NOMO-1 treated with DMSO at 0.1 percent for 48 hours (cell line): Measurements from ENCODE around the gene DNAJB1.
"Not testable (repeated sequence)": the region's sequence is repeated elsewhere in the genome, so short reads cannot be mapped to it uniquely, and the experiment has no call there.

Source experiments
- DNase-seq: peaks from one replicate; lab custom pipeline; 2025; ENCODE audit not compliant: unreplicated experiment; lab: John Stamatoyannopoulos, UW

DNAJB1 gene

GRCh38 chr19:14517840-14518505 is at the start of gene DNAJB1:
DNAJB1 (minus strand) TSS chr19:14518397; CDS start chr19:14518349, 48 bp downstream.
- peak; percentile 75 for DNase-seq

GRCh38 chr19:14567079-14567478 is 48.9 kb upstream of the DNAJB1 start:
- DNase-seq: no peak

- no peak for DNase-seq
Measured at GRCh38 chr19:14566712-14567077, 48.5 kb upstream of the DNAJB1 start.

- DNase-seq: no peak
Measured at GRCh38 chr19:14565765-14566711, 47.8 kb upstream of the DNAJB1 start.

GRCh38 chr19:14565298-14565679 is 47.1 kb upstream of the DNAJB1 start:
- no peak for DNase-seq

GRCh38 chr19:14564652-14565297 is 46.6 kb upstream of the DNAJB1 start:
- not testable (repeated sequence) for DNase-seq

GRCh38 chr19:14563989-14564651 is 45.9 kb upstream of the DNAJB1 start:
- no peak for DNase-seq

- no peak for DNase-seq
Measured at GRCh38 chr19:14563590-14563926, 45.4 kb upstream of the DNAJB1 start.

GRCh38 chr19:14562660-14563589 is 44.7 kb upstream of the DNAJB1 start:
- no peak for DNase-seq

- DNase-seq: no peak
Measured at GRCh38 chr19:14561847-14562351, 43.7 kb upstream of the DNAJB1 start.

- DNase-seq: no peak
Measured at GRCh38 chr19:14561249-14561648, 43.1 kb upstream of the DNAJB1 start.

GRCh38 chr19:14560776-14561108 is 42.5 kb upstream of the DNAJB1 start:
- DNase-seq: no peak

GRCh38 chr19:14559916-14560775 is 41.9 kb upstream of the DNAJB1 start:
- DNase-seq: no peak

- DNase-seq: no peak
Measured at GRCh38 chr19:14558370-14559066, 40.3 kb upstream of the DNAJB1 start.

GRCh38 chr19:14556662-14557188 is 38.5 kb upstream of the DNAJB1 start:
- DNase-seq: peak; percentile 65

- DNase-seq: no peak
Measured at GRCh38 chr19:14555918-14556661, 37.9 kb upstream of the DNAJB1 start.

GRCh38 chr19:14554382-14554812 is 36.2 kb upstream of the DNAJB1 start:
- no peak for DNase-seq

GRCh38 chr19:14553939-14554243 is 35.7 kb upstream of the DNAJB1 start:
- no peak for DNase-seq
